Neural cell (in vitro differentiated cells): ENCODE results near the gene HRAS. TPM values are rescaled to one million over a fixed set of nuclear protein-coding genes. Genes with fewer than 3 reads are reported as not detected.
A peak's percentile ranks its signal among the peaks of the same experiment; 100 is the strongest.

Experiments used
- H2AFZ ChIP-seq: fragments of 200-600, 300-800 bp; sonication (generic), shearing (Covaris generic); 2 replicates; pipeline ENCODE4 v1.6.0; 2014; ENCODE audit warnings: low read depth, mild to moderate bottlenecking, antibody characterized with exemption, low read length, moderate library complexity
- H3F3A ChIP-seq: fragments of 200-600 bp; shearing (Covaris generic); 2 replicates; pipeline ENCODE4 v1.6.1; 2016; ENCODE audit warnings: mild to moderate bottlenecking, moderate library complexity, mixed read lengths, antibody characterized with exemption, low read length; ENCODE audit not compliant: insufficient read depth, poor library complexity, severe bottlenecking
- H3K27ac ChIP-seq: fragments of 200-600, 300-800 bp; sonication (generic), shearing (Covaris generic); 2 replicates; pipeline ENCODE4 v1.5.1; 2014; ENCODE audit warnings: mild to moderate bottlenecking, low read length, moderate library complexity
- H3K27me3 ChIP-seq: fragments of 300-800, 200-600 bp; sonication (generic), shearing (Covaris generic); 2 replicates; pipeline ENCODE4 v1.6.0; 2014; ENCODE audit warnings: mild to moderate bottlenecking, low read depth, low read length, moderate library complexity; ENCODE audit not compliant: insufficient read depth
- H3K36me3 ChIP-seq: fragments of 300-800, 200-600 bp; sonication (generic), shearing (Covaris generic); 2 replicates; pipeline ENCODE4 v1.5.1; 2014; ENCODE audit warnings: mild to moderate bottlenecking, antibody characterized with exemption, low read length, moderate library complexity; ENCODE audit not compliant: insufficient read depth
- H3K4me2 ChIP-seq: fragments of 300-800, 200-600 bp; sonication (generic), shearing (Covaris generic); 2 replicates; pipeline ENCODE4 v1.6.0; 2014; ENCODE audit warnings: mild to moderate bottlenecking, low read length
- H3K4me3 ChIP-seq: fragments of 300-800, 200-600 bp; sonication (generic), shearing (Covaris generic); 2 replicates; pipeline ENCODE4 v1.5.1; 2014; ENCODE audit warnings: mild to moderate bottlenecking, low read length, moderate library complexity
- H3K79me2 ChIP-seq: fragments of 200-600 bp; shearing (Covaris generic); replicated peaks from 2 replicates; pipeline ENCODE4 v1.6.0; 2014; ENCODE audit warnings: mild to moderate bottlenecking, low read length, moderate library complexity; ENCODE audit not compliant: insufficient read depth
- H3K9ac ChIP-seq: fragments of 300-800, 200-600 bp; sonication (generic), shearing (Covaris generic); 2 replicates; pipeline ENCODE4 v1.6.1; 2016; ENCODE audit warnings: mild to moderate bottlenecking, low read length, mixed read lengths
- H3K9me2 ChIP-seq: fragments of 200-600 bp; shearing (Covaris generic); 2 replicates; pipeline ENCODE4 v1.6.1; 2016; ENCODE audit warnings: mild to moderate bottlenecking, low read length, mixed read lengths; ENCODE audit not compliant: insufficient read depth
- H3K9me3 ChIP-seq: fragments of 200-600, 300-800 bp; sonication (generic), shearing (Covaris generic); 2 replicates; pipeline ENCODE4 v1.6.1; 2016; ENCODE audit warnings: mild to moderate bottlenecking, mixed run types, low read length, moderate library complexity, mixed read lengths
- H4K20me1 ChIP-seq: fragments of 200-600 bp; shearing (Covaris generic); 2 replicates; pipeline ENCODE4 v1.6.1; 2016; ENCODE audit warnings: mild to moderate bottlenecking, mixed run types; ENCODE audit not compliant: insufficient read depth
- CTCF ChIP-seq: fragments of 450-650 bp; IDR thresholded peaks from 2 replicates; pipeline ENCODE4 v1.5.1; 2014; ENCODE audit warnings: antibody characterized with exemption, mild to moderate bottlenecking, moderate library complexity; ENCODE audit not compliant: poor library complexity, severe bottlenecking
- EP300 ChIP-seq: fragments of 450-650 bp; conservative IDR thresholded peaks from 2 replicates; pipeline ENCODE4 v1.6.1; 2014; ENCODE audit warnings: antibody characterized with exemption, mild to moderate bottlenecking, moderate library complexity; ENCODE audit not compliant: poor library complexity, severe bottlenecking
- EZH2 ChIP-seq: fragments of 200-600, 300-800 bp; shearing (Covaris generic), sonication (generic); IDR thresholded peaks from 2 replicates; pipeline ENCODE4 v1.6.1; 2014; ENCODE audit warnings: antibody characterized with exemption, low read length, borderline replicate concordance, mild to moderate bottlenecking; ENCODE audit not compliant: insufficient read depth, poor library complexity, severe bottlenecking
- MXI1 ChIP-seq: fragments of 450-650 bp; conservative IDR thresholded peaks from 2 replicates; pipeline ENCODE4 v1.6.1; 2014; ENCODE audit warnings: antibody characterized with exemption, mild to moderate bottlenecking; ENCODE audit not compliant: poor library complexity, severe bottlenecking
- POLR2AphosphoS5 ChIP-seq: IDR thresholded peaks from 2 replicates; pipeline ENCODE4 v1.6.1; 2012
- RAD21 ChIP-seq: fragments of 450-650 bp; conservative IDR thresholded peaks from 2 replicates; pipeline ENCODE4 v1.6.1; 2014; ENCODE audit warnings: antibody characterized with exemption, mild to moderate bottlenecking, moderate library complexity
- REST ChIP-seq: IDR thresholded peaks from 2 replicates; pipeline ENCODE4 v1.6.1; 2012; ENCODE audit warnings: borderline replicate concordance
- SMC3 ChIP-seq: fragments of 450-650 bp; conservative IDR thresholded peaks from 2 replicates; pipeline ENCODE4 v1.6.1; 2014; ENCODE audit warnings: antibody characterized with exemption, mild to moderate bottlenecking, moderate library complexity; ENCODE audit not compliant: poor library complexity
- TAF1 ChIP-seq: IDR thresholded peaks from 2 replicates; pipeline ENCODE4 v1.6.1; 2012; ENCODE audit warnings: low read depth
- polyA plus RNA-seq: library from polyadenylated mRNA; depleted of rRNA; stranded (reverse); fragments of >200 nt; gene quantifications from 2 replicates; pipeline ENCODE4 v1.2.3, GENCODE V29; 2014

The HRAS gene
- polyA plus RNA-seq, 1 donor from 2014 or later: 120 TPM

GRCh38 chr11:571802-572185 lies 36.4 kb upstream of the HRAS start:
- no peak overlapping the region for H3K27ac ChIP-seq
- no peak overlapping the region for H3K4me3 ChIP-seq
- no peaks in the 10 kb centered on the region for H3K9me3 ChIP-seq
- H3K79me2 ChIP-seq: peaks cover under 1% of the 10 kb centered on the region
- H4K20me1 ChIP-seq: no peaks in the 10 kb centered on the region
- no peak for TF ChIP-seq MXI1
- TF ChIP-seq TAF1: no peak
- TF ChIP-seq RAD21: no peak
- TF ChIP-seq SMC3: no peak
- no peak for TF ChIP-seq POLR2AphosphoS5
- no peak for TF ChIP-seq EP300
- TF ChIP-seq REST: no peak
- TF ChIP-seq EZH2: no peak
- no peak for TF ChIP-seq CTCF
- no peaks in the 10 kb centered on the region for H3K27me3 ChIP-seq
- no peak overlapping the region for H2AFZ ChIP-seq
- no peaks in the 10 kb centered on the region for H3K9me2 ChIP-seq
- H3K9ac ChIP-seq: no peak overlapping the region
- H3F3A ChIP-seq: no peaks in the 10 kb centered on the region
- no peaks in the 10 kb centered on the region for H3K36me3 ChIP-seq
- no peak overlapping the region for H3K4me2 ChIP-seq

GRCh38 chr11:569158-569885 lies 33.9 kb upstream of the HRAS start:
- no peaks in the 10 kb centered on the region for H3K79me2 ChIP-seq
- H4K20me1 ChIP-seq: no peaks in the 10 kb centered on the region
- no peak overlapping the region for H3K27ac ChIP-seq
- H3K4me3 ChIP-seq: peak overlapping the region; percentile 69
- no peak overlapping the region for H2AFZ ChIP-seq
- H3F3A ChIP-seq: no peaks in the 10 kb centered on the region
- no peaks in the 10 kb centered on the region for H3K36me3 ChIP-seq
- H3K9me2 ChIP-seq: no peaks in the 10 kb centered on the region
- TF ChIP-seq RAD21 (no peak), POLR2AphosphoS5 (no peak), REST (no peak), EP300 (no peak), CTCF (no peak), EZH2 (no peak), TAF1 (no peak), SMC3 (no peak)
- no peaks in the 10 kb centered on the region for H3K9me3 ChIP-seq
- peak overlapping the region; percentile 69 for H3K9ac ChIP-seq
- no peaks in the 10 kb centered on the region for H3K27me3 ChIP-seq
- no peak overlapping the region for H3K4me2 ChIP-seq
